ENCODE measurements around the gene COL4A6. TPM values are rescaled to one million over a fixed set of nuclear protein-coding genes. Genes with fewer than 3 reads are reported as not detected.

COL4A6 gene
- total and polyA plus RNA-seq, 2 donors: 39.0 to 65.8 TPM

DNA sequence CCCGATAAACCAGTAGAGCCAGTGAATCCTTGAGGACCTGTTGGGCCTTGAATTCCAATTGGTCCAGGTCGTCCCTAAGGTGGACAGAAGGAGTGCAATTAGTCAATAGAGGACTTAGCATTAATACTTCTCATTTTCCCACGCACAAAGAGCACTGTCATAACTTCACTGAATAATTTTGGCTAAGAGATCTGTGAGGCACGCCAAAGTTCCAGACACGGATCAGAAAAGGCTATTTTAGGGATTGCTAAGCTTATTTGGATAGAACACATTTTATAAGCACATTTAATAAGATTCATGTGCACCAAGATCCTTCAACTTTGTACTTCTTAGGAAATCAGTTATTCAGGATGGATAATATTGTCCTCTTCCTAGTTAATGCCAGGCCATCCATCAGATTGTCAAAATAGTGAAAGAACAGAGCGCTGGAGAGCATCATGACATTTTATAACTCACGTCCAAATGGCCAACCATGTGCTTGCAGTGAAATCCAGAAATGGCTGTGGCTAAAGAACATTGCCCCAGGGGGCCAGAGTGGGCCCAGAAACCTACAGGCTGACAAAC, 216.8 kb downstream of the COL4A6 start:
- Histone ChIP-seq H3K4me1 (ENCODE audit: insufficient read depth) (no peaks in the 10 kb centered on the region), H3K27ac (ENCODE audit: low read depth) (no peak overlapping the region), H3K36me3 (ENCODE audit: insufficient read depth) (no peaks in the 10 kb centered on the region), H3K4me3 (ENCODE audit: low read depth, low read length) (no peak overlapping the region)
- WGBS: 25% methylated on average over 7 of the region's 7 CpGs
- DNase-seq (ENCODE audit: extremely low spot score): no peak

DNA sequence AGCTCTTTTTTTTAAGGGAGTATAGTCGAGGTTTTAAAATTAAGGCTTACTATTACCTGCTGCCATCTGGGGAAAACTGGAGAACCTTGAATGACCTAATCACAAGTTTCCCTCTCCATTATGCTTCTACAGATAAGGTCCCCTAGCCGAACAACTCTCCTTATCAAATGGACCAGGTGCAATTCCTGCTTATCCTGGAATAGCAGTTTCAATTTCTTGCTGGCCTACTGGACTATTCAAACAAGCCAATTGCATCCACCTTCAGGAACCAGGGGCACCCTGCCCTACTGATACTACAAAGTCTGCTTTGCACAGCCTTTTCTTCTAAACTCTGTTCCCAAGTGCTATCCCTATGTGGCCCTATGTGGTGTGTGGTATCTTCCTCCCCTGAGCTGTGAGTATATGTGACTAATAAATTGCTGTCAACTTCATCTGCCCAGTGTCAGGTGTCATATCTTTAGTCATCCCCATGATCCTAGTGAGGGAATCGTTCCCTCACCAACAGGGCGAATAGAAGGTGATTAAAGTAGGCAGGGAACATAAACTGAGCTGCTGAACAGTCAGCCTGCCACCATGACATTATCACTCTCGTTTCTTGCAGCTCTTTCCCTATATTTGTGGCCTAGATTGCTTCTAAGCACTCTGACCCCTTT, 218.1 kb downstream of the COL4A6 start:
- Histone ChIP-seq H3K36me3 (ENCODE audit: insufficient read depth) (no peaks in the 10 kb centered on the region), H3K27ac (ENCODE audit: low read depth) (no peak overlapping the region), H3K4me1 (ENCODE audit: insufficient read depth) (no peaks in the 10 kb centered on the region), H3K4me3 (ENCODE audit: low read depth, low read length) (no peak overlapping the region)
- no peak for DNase-seq (ENCODE audit: extremely low spot score)
- 77% methylated on average over 5 of the region's 5 CpGs for WGBS

DNA sequence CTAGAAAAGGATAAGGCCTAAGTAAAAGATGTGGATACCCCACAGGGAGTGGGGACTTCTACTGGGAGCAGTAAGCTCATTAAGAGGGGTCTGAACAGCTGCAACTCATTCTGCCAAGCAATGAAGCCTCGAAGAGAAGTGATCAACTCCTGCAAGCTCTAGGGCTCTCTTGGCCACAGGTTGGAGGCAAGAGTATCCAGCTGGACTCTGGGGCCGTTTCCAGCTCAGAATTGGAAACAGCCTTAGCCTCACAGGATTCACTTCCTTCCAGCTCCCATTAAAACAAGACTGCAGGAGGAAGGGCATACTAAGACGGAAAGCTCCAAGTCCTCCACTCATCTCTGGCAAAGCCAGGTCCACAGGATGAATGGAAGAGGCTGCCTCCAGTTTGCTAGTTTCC, 220.3 kb downstream of the COL4A6 start:
- Histone ChIP-seq H3K4me1 (ENCODE audit: insufficient read depth) (no peaks in the 10 kb centered on the region), H3K4me3 (ENCODE audit: low read depth, low read length) (no peak overlapping the region), H3K36me3 (ENCODE audit: insufficient read depth) (no peaks in the 10 kb centered on the region), H3K27ac (ENCODE audit: low read depth) (no peak overlapping the region)
- no peak for DNase-seq (ENCODE audit: extremely low spot score)
- WGBS: 34% methylated on average over 3 of the region's 3 CpGs

DNA sequence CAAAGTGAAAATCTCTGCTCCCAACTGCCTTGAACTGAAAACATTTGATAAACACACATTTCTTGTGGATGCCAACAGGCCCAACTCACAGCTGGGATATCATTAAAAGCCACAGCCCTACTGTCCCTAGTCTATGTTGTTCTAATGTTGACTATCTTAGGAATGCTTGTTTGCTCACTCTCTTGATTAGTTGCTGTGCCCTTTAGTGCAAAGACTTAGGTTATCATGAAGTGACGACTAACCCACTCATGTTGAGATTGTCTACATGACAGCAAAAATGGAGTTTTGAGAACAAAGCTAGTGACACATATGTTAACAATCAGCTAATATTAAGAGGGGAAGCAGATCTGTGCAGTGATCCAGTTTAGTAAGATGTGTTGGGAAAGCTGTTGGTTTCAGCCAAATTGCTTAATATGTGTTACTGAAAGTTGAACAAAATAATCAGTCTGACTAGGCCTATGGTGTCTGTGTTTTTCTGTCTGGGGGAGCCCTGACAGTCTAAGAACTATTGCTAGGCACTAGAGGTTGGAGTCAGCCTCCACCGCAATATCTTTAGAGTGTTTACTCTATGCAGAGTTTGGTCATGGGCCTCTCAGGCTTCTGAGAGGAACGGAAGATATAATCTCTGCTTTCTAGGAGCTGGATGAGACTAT, 221.2 kb downstream of the COL4A6 start:
- no peak overlapping the region for H3K27ac ChIP-seq (ENCODE audit: low read depth)
- 34% methylated on average over 3 of the region's 3 CpGs for WGBS
- H3K4me1 ChIP-seq (ENCODE audit: insufficient read depth): no peaks in the 10 kb centered on the region
- no peak for DNase-seq (ENCODE audit: extremely low spot score)
- H3K36me3 ChIP-seq (ENCODE audit: insufficient read depth): no peaks in the 10 kb centered on the region
- no peak overlapping the region for H3K4me3 ChIP-seq (ENCODE audit: low read depth, low read length)

DNA sequence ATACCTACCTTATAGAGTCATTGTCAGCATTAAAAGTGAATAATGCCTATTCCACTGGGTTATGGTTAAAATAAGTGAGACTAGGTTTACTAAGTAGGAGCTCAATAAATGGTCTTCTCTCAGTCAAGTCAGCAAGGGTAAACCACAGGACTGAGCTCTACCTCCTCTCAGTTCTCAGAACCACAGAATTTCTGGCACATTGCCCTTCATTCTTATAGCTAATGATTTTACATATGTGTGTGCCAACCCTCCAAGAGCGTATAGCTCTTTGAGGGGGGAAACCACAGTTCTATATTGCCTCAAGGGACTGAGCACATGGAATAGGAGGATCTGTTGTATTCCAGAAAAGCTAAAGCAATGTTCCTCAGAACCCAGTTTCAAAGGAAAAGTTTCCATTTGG, 221.8 kb downstream of the COL4A6 start:
- no peak for DNase-seq (ENCODE audit: extremely low spot score)
- 66% methylated on average over 1 of the region's 1 CpG for WGBS
- Histone ChIP-seq H3K4me3 (ENCODE audit: low read depth, low read length) (no peak overlapping the region), H3K4me1 (ENCODE audit: insufficient read depth) (no peaks in the 10 kb centered on the region), H3K36me3 (ENCODE audit: insufficient read depth) (no peaks in the 10 kb centered on the region), H3K27ac (ENCODE audit: low read depth) (no peak overlapping the region)

DNA sequence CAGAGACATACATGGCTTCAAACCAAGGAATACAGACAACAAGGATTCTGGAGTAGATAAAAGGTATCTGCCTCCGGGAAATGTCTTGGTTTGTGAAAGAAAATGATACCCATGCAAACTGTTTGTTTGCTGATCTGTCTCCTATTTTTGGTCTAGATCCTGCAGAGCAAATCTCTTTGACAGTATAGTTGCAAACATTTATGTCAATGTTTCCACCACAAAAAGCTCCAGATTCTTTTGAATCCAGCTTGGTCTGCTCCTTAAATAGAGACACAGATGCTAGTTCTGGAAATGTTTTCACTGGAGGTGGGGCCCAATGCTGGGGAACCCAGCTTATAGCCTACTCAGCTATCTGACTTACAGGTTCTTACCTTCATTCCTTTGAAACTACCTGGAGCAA, 226.9 kb downstream of the COL4A6 start:
- Histone ChIP-seq H3K4me3 (ENCODE audit: low read depth, low read length) (no peak overlapping the region), H3K4me1 (ENCODE audit: insufficient read depth) (no peaks in the 10 kb centered on the region), H3K27ac (ENCODE audit: low read depth) (no peak overlapping the region), H3K36me3 (ENCODE audit: insufficient read depth) (no peaks in the 10 kb centered on the region)
- DNase-seq (ENCODE audit: extremely low spot score): no peak
- 53% methylated on average over 1 of the region's 1 CpG for WGBS

DNA sequence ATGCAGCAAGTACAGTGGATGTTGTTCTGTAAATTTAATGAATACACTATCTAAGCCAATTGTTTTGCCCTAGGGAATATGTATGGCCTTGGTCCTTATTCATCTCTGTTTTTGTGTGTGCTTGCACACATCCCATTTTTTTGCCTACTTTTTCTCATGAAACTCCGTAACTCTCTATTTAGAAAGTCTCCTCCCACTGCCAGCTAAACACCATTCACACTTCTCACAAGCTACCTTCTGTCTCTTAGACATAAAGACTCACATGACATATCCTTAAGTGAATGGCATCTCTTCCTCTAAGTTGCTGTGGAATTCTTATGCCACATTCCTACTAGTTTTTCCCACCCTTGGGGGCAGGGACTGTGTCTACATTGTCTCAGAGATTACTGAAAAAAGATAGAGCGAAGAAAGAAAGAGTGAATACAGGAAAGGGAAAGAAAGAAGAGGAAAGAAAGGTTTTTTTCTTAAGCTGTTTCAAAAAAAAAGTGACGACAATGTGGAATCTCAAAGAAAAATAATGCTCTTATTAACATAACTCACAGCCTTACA, 229.1 kb downstream of the COL4A6 start:
- no peak overlapping the region for H3K4me3 ChIP-seq (ENCODE audit: low read depth, low read length)
- H3K4me1 ChIP-seq (ENCODE audit: insufficient read depth): no peaks in the 10 kb centered on the region
- no peak overlapping the region for H3K27ac ChIP-seq (ENCODE audit: low read depth)
- DNase-seq (ENCODE audit: extremely low spot score): no peak
- WGBS: 74% methylated on average over 3 of the region's 3 CpGs
- no peaks in the 10 kb centered on the region for H3K36me3 ChIP-seq (ENCODE audit: insufficient read depth)

DNA sequence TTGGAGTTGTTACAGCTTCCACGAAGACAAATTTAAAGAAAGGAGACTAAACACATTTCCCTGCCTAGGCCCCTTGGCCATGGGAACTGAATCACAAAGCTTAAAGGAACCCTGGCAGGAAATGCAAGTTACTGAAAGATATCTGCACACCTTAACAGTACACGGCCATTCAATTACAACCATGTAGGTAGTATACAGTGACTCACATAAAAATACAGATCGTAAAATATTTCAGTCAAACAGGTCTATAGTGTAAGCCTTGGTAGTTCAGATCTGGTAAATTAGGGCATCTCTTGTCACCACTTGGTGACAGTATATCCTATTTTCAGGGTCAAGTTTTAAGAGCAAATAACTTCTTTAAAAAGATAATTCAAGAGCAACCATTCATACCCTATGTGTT, 234.7 kb downstream of the COL4A6 start:
- no peaks in the 10 kb centered on the region for H3K36me3 ChIP-seq (ENCODE audit: insufficient read depth)
- no peak overlapping the region for H3K27ac ChIP-seq (ENCODE audit: low read depth)
- WGBS: 74% methylated on average over 3 of the region's 3 CpGs
- H3K4me3 ChIP-seq (ENCODE audit: low read depth, low read length): no peak overlapping the region
- H3K4me1 ChIP-seq (ENCODE audit: insufficient read depth): no peaks in the 10 kb centered on the region
- no peak for DNase-seq (ENCODE audit: extremely low spot score)

DNA sequence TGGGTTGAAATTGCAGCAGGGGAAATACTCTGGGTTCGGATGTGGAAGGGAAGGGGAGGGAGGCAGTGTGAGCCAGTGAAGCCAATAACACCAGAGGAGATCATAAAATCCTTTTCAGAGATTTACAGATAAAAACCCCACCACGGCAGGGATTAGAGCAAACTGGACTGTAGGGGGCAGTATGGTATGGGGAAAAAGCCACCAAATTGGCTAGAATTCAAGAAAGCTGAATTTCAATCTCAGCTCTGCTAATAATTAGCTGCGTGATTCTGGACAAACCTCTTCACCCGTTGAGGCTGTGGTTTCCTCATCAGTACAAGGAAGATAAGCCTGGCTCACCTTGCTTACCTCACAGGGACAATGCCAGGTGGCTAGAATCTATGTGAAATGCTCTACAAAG, 238.5 kb downstream of the COL4A6 start:
- Histone ChIP-seq H3K4me1 (ENCODE audit: insufficient read depth) (no peaks in the 10 kb centered on the region), H3K36me3 (ENCODE audit: insufficient read depth) (no peaks in the 10 kb centered on the region), H3K4me3 (ENCODE audit: low read depth, low read length) (no peak overlapping the region), H3K27ac (ENCODE audit: low read depth) (no peak overlapping the region)
- no peak for DNase-seq (ENCODE audit: extremely low spot score)
- 0% methylated on average over 4 of the region's 4 CpGs for WGBS

DNA sequence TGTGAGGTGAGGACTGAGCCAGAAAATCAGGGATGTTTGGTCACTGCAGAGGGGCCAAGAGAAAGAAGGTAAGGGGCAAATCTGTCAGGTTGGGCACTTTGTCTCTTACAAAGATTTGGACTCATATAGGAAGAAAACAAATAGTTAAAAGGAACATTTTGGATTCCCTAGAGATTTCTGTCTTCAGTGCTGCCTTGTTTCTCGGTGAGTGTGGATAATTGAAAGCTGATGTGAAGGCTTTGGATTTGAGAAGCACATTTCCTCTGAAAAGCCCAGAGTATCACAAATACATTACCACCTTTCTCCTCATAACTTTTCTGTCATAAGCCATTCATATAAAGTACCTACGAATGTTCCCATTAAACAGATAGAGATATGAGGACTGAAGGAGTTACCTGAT, 239.2 kb downstream of the COL4A6 start:
- DNase-seq (ENCODE audit: extremely low spot score): no peak
- Histone ChIP-seq H3K4me3 (ENCODE audit: low read depth, low read length) (no peak overlapping the region), H3K4me1 (ENCODE audit: insufficient read depth) (no peaks in the 10 kb centered on the region), H3K27ac (ENCODE audit: low read depth) (peak overlapping the region; percentile 5), H3K36me3 (ENCODE audit: insufficient read depth) (no peaks in the 10 kb centered on the region)
- WGBS: 74% methylated on average over 2 of the region's 2 CpGs

DNA sequence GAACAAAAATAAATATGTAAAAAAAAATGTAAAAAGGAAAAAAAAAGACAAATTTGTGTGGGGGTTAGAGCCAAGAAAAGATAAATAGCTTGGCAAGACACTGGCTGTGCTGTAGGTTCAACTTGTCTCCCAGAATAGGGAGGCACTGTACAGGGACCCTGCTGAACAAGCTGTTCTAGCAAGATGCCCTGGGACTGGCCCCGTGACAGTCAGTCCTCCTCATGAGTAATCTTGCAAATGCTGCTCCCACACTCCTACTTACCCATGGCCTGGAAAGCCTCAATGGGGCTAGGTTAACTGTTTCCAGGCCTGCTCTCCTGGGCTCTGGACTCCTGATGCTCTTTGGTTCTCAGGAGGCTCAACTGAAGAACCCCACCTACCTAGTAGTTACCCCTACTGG, 239.8 kb downstream of the COL4A6 start:
- no peaks in the 10 kb centered on the region for H3K4me1 ChIP-seq (ENCODE audit: insufficient read depth)
- no peak overlapping the region for H3K4me3 ChIP-seq (ENCODE audit: low read depth, low read length)
- DNase-seq (ENCODE audit: extremely low spot score): peak; percentile 25
- 53% methylated on average over 1 of the region's 1 CpG for whole genome bisulfite sequencing
- H3K36me3 ChIP-seq (ENCODE audit: insufficient read depth): no peaks in the 10 kb centered on the region
- peak overlapping the region; percentile 5 for H3K27ac ChIP-seq (ENCODE audit: low read depth)

DNA sequence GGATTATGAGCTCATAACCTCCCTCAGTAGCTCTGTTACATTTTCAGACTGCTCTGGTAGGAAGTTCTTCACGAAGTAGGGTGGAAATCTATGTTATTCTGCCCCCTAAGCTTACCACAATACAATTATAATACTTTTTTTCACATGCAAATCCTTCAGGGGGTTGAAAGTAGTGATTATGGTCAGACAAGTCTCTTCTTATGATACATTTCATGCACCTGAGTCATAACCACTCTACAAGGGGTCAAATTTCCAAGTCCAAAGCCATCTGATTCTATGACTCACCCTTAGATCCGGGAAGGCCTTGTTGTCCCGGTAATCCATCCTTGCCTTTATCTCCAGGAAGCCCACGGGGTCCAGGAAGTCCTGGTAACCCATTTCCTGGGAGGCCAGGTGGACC, 251.4 kb downstream of the COL4A6 start:
- no peak overlapping the region for H3K4me3 ChIP-seq (ENCODE audit: low read depth, low read length)
- no peak for DNase-seq (ENCODE audit: extremely low spot score)
- H3K4me1 ChIP-seq (ENCODE audit: insufficient read depth): no peaks in the 10 kb centered on the region
- WGBS: 67% methylated on average over 4 of the region's 4 CpGs
- H3K36me3 ChIP-seq (ENCODE audit: insufficient read depth): no peaks in the 10 kb centered on the region
- no peak overlapping the region for H3K27ac ChIP-seq (ENCODE audit: low read depth)

DNA sequence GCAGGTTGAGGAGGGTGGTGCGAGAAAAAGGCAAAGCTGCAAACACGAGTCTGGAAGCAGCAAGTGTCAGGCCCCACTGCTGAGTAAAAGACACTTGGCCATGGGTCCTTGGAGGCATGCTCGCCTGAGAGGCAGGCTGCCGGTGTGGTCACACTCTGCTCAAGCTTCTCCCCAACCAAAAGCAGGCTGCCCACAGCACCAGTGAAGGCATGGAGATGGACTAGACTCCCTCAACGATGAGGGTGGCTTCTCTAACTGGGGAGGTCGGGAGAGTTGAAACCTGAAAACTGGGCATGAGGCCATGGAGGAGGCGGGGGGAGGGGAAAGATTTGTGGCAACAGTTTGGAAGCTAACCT, 260.1 kb downstream of the COL4A6 start:
- 80% methylated on average over 7 of the region's 7 CpGs for WGBS
- Histone ChIP-seq H3K27ac (ENCODE audit: low read depth) (no peak overlapping the region), H3K4me1 (ENCODE audit: insufficient read depth) (no peaks in the 10 kb centered on the region), H3K36me3 (ENCODE audit: insufficient read depth) (peaks cover 1% of the 10 kb centered on the region), H3K4me3 (ENCODE audit: low read depth, low read length) (no peak overlapping the region)
- no peak for DNase-seq (ENCODE audit: extremely low spot score)
